Testis (tissue), 3 donors: ENCODE data around the gene ACTMAP. TPM values are rescaled to one million over a fixed set of nuclear protein-coding genes. Genes with fewer than 3 reads are reported as not detected.

ENCODE experiments used
- DNase-seq: peaks from one replicate; pipeline ENCODE4 v3.0.0-alpha.2; 2019
- H3K27ac ChIP-seq, 2 donors: fragments of 200-600 bp; sonication (generic); one replicate each; pipeline ENCODE4 v1.5.1; 2019
- H3K27me3 ChIP-seq: fragments of 200-600 bp; sonication (generic); one replicate; pipeline ENCODE4 v1.5.1; 2019
- H3K36me3 ChIP-seq: fragments of 200-600 bp; sonication (generic); one replicate; pipeline ENCODE4 v1.5.1; 2017; ENCODE audit warnings: low read depth; ENCODE audit errors: missing control alignments
- H3K4me1 ChIP-seq: fragments of 200-600 bp; sonication (generic); one replicate; pipeline ENCODE4 v1.5.1; 2019
- H3K4me3 ChIP-seq, 2 donors: fragments of 200-600 bp; sonication (generic); one replicate each; pipeline ENCODE4 v1.5.1; 2017 to 2019
- H3K9me3 ChIP-seq: fragments of 200-600 bp; sonication (generic); one replicate; pipeline ENCODE4 v1.5.1; 2017
- CTCF ChIP-seq, 3 experiments: fragments of 450-650 bp in 2 of 3; fragments of 200-600 bp in 1 of 3; sonication (generic) in 1 of 3; IDR thresholded peaks; one replicate each; pipeline ENCODE4 v1.5.1; 2016 to 2019; ENCODE audit warnings: antibody characterized with exemption in 3 of 3, mild to moderate bottlenecking in 2 of 3, moderate library complexity in 1 of 3
- POLR2A ChIP-seq: fragments of 450-650 bp; IDR thresholded peaks from one replicate; pipeline ENCODE4 v1.6.1; 2017; ENCODE audit warnings: antibody characterized with exemption, mild to moderate bottlenecking, moderate library complexity
- WGBS, 2 donors: methylation state at CpG; one replicate each; pipeline ENCODE4 v1.1.5; 2018; 5-methylcytosine and 5-hydroxymethylcytosine counted together
- intact Hi-C: fragments of 100-400 bp; cut with DNase I; formaldehyde crosslinking; loops from one replicate; pipeline ENCODE4 v1.15.1; 2023; ENCODE audit warnings: low total_unique reads
- polyA plus RNA-seq: library from polyadenylated mRNA; stranded (reverse); fragments of 350-450 nt; fragmentation: Illumina TruSeq; extraction: RNeasy Lipid Tissue Mini Kit (QIAGEN cat#74804); gene quantifications from one replicate; pipeline ENCODE4 v1.2.3, GENCODE V29; 2014; ENCODE audit warnings: low read depth, low replicate concordance; ENCODE audit not compliant: insufficient read depth
- total RNA-seq, 2 donors: library from RNA; depleted of rRNA; stranded (reverse); fragments of >200 nt; gene quantifications; one replicate each; pipeline ENCODE4 v1.2.3, GENCODE V29; 2016

Gene ACTMAP
- total and polyA plus RNA-seq, 3 donors from 2014 or later, result 14.8 to 21.5 (median 17.7) TPM

DNA sequence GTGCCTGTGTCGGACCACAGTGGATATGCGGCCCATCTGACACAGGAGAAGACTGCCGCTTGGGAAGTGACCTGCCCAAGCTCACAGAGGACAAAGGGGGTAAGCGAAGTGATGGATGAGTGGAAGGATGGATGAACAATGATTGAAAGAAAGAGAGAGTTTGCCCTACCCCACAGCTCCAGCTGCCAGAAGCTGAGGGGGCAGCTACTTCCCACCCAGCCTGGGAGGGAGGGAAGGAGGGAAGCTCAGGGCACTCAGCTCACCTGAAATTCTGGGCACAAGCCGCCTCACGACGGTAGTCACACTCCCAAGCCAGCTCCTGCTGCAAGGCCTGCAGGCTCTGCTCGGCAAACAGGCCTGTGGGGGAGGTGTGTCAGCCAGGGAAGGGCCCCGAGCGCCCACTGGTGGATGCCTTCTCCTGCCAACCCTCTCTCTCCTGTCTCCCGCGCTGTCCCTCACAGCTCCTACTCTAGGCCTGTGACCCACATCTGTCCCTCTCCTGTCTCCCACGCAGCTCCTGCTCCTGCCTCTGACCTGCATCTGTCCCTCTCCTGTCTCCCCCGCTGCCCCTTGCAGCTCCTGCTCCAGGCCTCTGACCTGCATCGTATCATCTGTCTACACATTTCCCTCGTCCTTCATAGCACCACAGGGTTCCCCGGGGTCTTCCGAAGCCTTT, 47.8 kb downstream of the ACTMAP start:
- no peak overlapping the region for H3K27ac ChIP-seq
- WGBS, 2 donors, result 73 to 79% methylated on average over 16 to 18 of the region's 18 CpGs
- no peaks in the 10 kb centered on the region for H3K27me3 ChIP-seq
- H3K4me1 ChIP-seq, result peaks cover 3% of the 10 kb centered on the region
- no peaks in the 10 kb centered on the region for H3K9me3 ChIP-seq
- intact Hi-C loops, result no loop called here
- H3K36me3 ChIP-seq, result no peaks in the 10 kb centered on the region
- H3K4me3 ChIP-seq, result no peak overlapping the region
- DNase-seq, result peak; percentile 84
- TF ChIP-seq POLR2A, result no peak
- TF ChIP-seq CTCF (IDR thresholded peaks at IDR 0.05), result peak in 1 of 3 experiments; percentile 32

GRCh38 chr19:40701758-40702157, 48.5 kb downstream of the ACTMAP start:
- TF ChIP-seq CTCF (IDR thresholded peaks at IDR 0.05) (no peak), POLR2A (no peak)
- H3K4me3 ChIP-seq, result no peak overlapping the region
- DNase-seq, result no peak
- H3K4me1 ChIP-seq, result peaks cover 3% of the 10 kb centered on the region
- no peaks in the 10 kb centered on the region for H3K9me3 ChIP-seq
- H3K27ac ChIP-seq, result no peak overlapping the region
- WGBS, 2 donors, result 88 to 95% methylated on average over 6 of the region's 6 CpGs
- H3K27me3 ChIP-seq, result no peaks in the 10 kb centered on the region
- H3K36me3 ChIP-seq, result no peaks in the 10 kb centered on the region
- intact Hi-C loops, result no loop called here

GRCh38 chr19:40700083-40700482, 50.2 kb downstream of the ACTMAP start:
- H3K36me3 ChIP-seq, result no peaks in the 10 kb centered on the region
- no peak for TF ChIP-seq CTCF (IDR thresholded peaks at IDR 0.05)
- no peak for TF ChIP-seq POLR2A
- no peak overlapping the region for H3K27ac ChIP-seq
- H3K4me3 ChIP-seq, result no peak overlapping the region
- H3K9me3 ChIP-seq, result no peaks in the 10 kb centered on the region
- intact Hi-C loops, result no loop called here
- no peak for DNase-seq
- WGBS, 2 donors, result 91 to 94% methylated on average over 5 to 9 of the region's 9 CpGs
- peaks cover 3% of the 10 kb centered on the region for H3K4me1 ChIP-seq
- H3K27me3 ChIP-seq, result no peaks in the 10 kb centered on the region

DNA sequence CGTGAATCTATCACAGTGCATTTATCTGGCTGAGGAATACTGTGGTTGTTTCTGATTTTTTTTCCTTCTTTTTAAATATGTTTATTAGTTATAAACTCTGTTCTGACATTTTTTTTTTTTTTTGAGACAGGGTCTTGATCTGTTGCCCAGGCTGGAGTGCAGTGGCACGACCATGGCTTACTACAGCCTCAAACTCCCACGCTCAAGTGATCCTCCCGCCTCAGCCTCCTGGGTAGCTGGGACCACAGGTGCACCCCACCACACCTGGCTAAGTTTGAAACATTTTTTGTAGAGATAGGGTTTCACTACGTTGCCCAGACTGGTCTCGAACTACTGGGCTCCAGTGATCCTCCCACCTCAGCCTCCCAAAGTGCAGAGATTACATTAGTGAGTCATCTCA, 53.3 kb downstream of the ACTMAP start:
- intact Hi-C loops, result no loop called here
- no peak for DNase-seq
- H3K36me3 ChIP-seq, result no peaks in the 10 kb centered on the region
- H3K4me1 ChIP-seq, result peaks cover 2% of the 10 kb centered on the region
- TF ChIP-seq CTCF (IDR thresholded peaks at IDR 0.05) (no peak), POLR2A (no peak)
- no peaks in the 10 kb centered on the region for H3K9me3 ChIP-seq
- WGBS, 2 donors, result 90 to 97% methylated on average over 6 of the region's 6 CpGs
- H3K27ac ChIP-seq, result no peak overlapping the region
- no peak overlapping the region for H3K4me3 ChIP-seq
- no peaks in the 10 kb centered on the region for H3K27me3 ChIP-seq

DNA sequence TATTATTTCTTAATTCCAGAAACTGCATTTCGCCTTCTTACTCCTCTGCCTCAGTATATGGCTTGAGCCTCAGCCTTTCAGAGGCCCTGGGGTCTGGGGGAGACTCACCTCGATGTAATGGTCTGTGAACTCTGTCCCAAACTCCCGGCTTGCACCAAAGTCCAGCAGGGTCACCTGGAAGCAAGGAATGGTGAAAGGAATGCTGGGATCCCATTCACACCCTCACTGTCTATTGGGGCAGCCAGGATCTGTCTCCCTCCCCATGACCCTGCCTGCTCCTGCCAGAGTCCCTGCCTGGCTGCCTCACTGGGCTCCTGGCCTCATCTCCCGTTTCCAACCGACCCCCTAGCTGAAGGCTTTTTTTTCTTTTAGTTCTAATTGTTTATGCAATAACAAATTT, 54.4 kb downstream of the ACTMAP start:
- WGBS, 2 donors, result 87 to 89% methylated on average over 5 of the region's 5 CpGs
- Histone ChIP-seq H3K36me3 (no peaks in the 10 kb centered on the region), H3K9me3 (no peaks in the 10 kb centered on the region), H3K4me3 (no peak overlapping the region), H3K27ac (no peak overlapping the region), H3K4me1 (peaks cover 14% of the 10 kb centered on the region), H3K27me3 (no peaks in the 10 kb centered on the region)
- DNase-seq, result no peak
- TF ChIP-seq CTCF (IDR thresholded peaks at IDR 0.05) (no peak), POLR2A (no peak)
- intact Hi-C loops, result no loop called here
